ENCODE results near the gene SUPT4H1.
"Not testable (repeated sequence)": the region's sequence is repeated elsewhere in the genome, so short reads cannot be mapped to it uniquely, and the experiment has no call there.

Gene SUPT4H1

GRCh38 chr17:58351831-58352595, at the start of gene SUPT4H1:
TSS of gene SUPT4H1 (minus strand) at chr17:58352201. CDS start at chr17:58352135, 66 bp downstream.
- DNase-seq (ENCODE audit: low read depth), result peak; percentile 90

- no peak for DNase-seq (ENCODE audit: low read depth)
Observed at GRCh38 chr17:58401287-58401686, 49.3 kb upstream of the SUPT4H1 start.

DNA sequence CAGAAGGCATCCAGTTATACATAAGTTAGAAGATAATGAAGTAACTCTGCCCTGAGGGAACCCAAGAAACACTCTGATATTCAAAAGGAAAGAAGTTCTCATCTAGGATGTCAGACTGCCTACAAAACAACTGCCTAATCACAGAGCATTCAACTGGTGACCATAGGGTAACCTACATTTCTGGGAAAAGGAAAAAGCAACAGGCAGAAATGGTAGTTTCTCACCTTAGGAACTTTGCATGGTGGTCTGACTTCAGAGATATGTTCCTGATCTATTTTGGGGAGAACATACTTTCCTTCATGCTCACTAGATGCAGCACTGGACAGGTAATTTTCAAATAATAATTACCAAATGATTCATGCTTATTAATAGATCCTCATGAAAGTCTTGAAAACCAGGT, 48.8 kb upstream of the SUPT4H1 start:
- DNase-seq (ENCODE audit: low read depth), result no peak

DNA sequence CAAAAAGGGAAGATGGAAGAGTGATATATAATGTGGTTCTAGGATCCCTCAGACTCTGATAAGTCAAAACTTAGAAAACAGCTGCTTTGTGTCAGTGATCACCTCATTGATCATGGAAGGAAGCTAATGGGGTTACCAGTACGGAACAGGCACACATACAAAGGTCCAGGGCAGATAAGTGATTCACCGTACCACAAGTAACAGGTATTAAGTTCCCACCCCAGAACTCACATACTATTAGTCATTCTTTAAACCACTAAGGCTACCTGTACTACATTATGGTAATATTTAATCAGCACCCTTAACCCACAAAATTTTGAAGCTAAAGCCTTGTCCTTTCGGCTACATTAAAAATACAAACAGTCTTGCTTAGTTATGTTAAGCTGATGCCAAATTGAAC, 48.0 kb upstream of the SUPT4H1 start:
- DNase-seq (ENCODE audit: low read depth), result no peak

GRCh38 chr17:58398574-58399266, 46.7 kb upstream of the SUPT4H1 start:
- no peak for DNase-seq (ENCODE audit: low read depth)

- not testable (repeated sequence) for DNase-seq (ENCODE audit: low read depth)
Observed at GRCh38 chr17:58397421-58397820, 45.4 kb upstream of the SUPT4H1 start.

- no peak for DNase-seq (ENCODE audit: low read depth)
Observed at GRCh38 chr17:58396173-58396572, 44.2 kb upstream of the SUPT4H1 start.

- DNase-seq (ENCODE audit: low read depth), result no peak
Observed at GRCh38 chr17:58394534-58395223, 42.7 kb upstream of the SUPT4H1 start.

- no peak for DNase-seq (ENCODE audit: low read depth)
Observed at GRCh38 chr17:58391302-58391984, 39.4 kb upstream of the SUPT4H1 start.

GRCh38 chr17:58390884-58391283, 38.9 kb upstream of the SUPT4H1 start:
- no peak for DNase-seq (ENCODE audit: low read depth)

DNA sequence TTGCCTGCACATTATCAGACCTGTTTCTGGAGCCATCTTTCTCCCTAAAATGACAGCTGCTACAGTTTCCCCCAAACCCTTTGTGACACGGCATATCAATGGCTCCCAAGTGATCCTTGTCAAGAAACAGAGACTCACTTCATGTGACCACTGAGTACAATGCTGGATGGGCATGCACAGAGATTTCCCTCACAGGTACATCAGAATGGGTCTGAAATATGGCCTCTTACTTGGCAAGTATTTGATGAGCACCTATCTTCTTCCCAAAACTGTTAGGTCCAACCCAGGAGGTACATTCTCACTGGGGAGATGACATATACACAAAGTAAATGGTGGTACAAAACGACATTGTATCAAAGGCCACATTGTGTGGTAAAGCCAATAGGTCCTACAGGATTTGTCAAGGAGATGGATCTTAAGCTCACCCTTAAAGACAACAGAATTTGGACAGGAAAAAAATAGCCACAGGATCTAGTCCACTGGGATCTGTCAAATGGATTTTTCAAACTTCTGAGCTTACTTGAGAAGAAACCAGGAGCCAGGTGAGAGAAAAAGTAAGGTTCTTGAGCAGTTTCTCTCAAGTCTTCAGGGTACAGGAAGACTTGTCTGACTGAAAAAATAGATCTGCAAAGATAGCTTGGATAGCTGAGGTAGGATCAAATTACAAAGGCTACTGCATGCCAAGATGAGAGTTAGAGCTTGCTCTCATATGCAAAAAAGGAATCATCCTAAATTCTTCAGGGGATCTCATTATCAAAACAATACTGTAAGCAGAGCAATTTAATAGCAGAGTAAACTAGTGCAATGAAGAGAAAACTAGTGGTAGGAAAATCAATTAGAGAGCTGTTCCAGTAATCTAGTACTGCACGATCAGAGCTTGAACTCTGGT, 36.5 kb upstream of the SUPT4H1 start:
- DNase-seq (ENCODE audit: low read depth), result no peak

DNA sequence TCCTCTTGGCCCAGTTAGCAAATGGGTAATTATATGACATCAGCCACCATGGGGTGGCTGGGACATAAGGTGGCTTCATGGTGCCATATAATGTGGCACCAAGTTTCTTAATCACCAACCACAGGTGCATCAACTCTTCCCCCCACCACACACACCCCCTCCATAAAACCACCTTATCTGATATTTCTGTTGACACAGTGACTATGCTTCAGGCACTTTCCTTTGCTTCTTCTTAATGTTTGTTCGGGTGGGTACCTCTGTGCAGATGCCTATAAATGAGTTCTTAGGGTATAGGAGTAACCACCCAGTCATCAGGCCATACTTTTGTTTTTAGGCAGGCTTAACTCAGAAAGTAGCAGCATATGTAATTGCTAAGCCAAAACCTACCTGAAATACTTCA, 35.8 kb upstream of the SUPT4H1 start:
- DNase-seq (ENCODE audit: low read depth), result no peak

DNA sequence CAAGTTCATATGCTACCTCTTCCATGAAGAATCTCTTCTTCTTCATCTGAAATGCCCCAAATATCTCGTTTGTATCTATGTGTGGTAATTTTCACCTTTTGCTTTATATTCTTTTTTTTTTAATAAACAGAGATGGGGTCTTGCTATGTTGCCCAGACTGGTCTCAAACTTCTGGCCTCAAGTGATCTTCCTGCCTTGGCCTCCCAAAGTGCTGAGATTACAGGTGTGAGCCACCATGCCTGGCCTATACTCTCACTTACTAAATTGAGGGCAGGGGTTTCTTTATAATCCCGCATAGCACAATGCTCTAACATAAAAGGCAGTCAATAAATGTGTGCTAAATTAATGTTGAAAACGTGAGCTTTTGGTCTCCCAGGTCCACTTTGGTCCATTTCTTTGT, 34.7 kb upstream of the SUPT4H1 start:
- DNase-seq (ENCODE audit: low read depth), result no peak

- DNase-seq (ENCODE audit: low read depth), result no peak
Observed at GRCh38 chr17:58385359-58385899, 33.4 kb upstream of the SUPT4H1 start.

DNA sequence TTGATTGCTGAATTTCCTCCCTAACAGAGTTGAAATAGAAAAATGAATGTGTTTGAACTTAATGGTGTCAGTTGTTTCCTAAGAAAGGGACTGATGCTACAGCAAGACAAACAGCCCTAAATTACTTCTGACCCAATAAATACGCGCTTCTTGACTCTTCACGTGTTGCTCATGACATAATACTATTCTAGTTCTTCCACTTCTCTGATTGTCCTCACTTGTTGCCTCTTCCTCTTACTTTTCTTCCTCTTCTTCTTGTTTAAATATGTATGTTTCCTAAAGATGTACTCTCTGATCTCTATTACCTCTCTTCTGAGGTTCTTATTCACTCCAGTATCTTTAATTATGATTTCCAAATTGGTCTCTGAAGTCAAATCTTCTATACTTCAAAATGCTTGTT, 32.9 kb upstream of the SUPT4H1 start:
- no peak for DNase-seq (ENCODE audit: low read depth)

GRCh38 chr17:58383892-58384462, 32.0 kb upstream of the SUPT4H1 start:
- no peak for DNase-seq (ENCODE audit: low read depth)

DNA sequence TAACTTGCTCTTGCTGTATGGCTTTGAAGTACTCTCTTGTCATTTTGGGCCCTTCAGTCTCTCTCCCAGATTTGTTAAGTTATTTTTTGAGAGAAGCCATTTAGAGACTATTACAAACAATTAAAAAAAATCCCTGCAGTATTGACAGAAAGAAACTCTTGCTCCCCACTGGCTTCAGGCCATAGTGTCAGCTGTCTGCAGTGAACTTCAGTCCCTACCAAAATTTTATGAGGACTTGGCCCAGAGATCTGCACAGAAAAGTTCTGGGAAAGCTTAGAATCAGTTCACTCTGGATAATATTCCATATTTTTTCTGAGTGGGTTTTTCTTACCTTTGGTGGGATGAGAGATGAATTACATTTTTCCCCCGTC, 30.9 kb upstream of the SUPT4H1 start:
- no peak for DNase-seq (ENCODE audit: low read depth)

GRCh38 chr17:58382108-58382871, 30.3 kb upstream of the SUPT4H1 start:
- DNase-seq (ENCODE audit: low read depth), result no peak

- no peak for DNase-seq (ENCODE audit: low read depth)
Observed at GRCh38 chr17:58381124-58382035, 29.4 kb upstream of the SUPT4H1 start.
